ENCODE measurements around the gene CRY2. TPM values are rescaled to one million over a fixed set of nuclear protein-coding genes. Genes with fewer than 3 reads are reported as not detected.

CRY2 gene
- total RNA-seq, 1 donor from 2014 or later, result 33.8 TPM

- H3K9me3 Mint-ChIP-seq, result no peaks in the 10 kb centered on the region
- H3K4me3 Mint-ChIP-seq, result no peak overlapping the region
- H3K27me3 Mint-ChIP-seq (ENCODE audit: low read depth), result no peaks in the 10 kb centered on the region
- DNase-seq (ENCODE audit: low spot score in 2 of 2, unreplicated experiment in 2 of 2), result no peak
- H3K36me3 Mint-ChIP-seq, result peaks cover 22% of the 10 kb centered on the region
- H3K27ac Mint-ChIP-seq, result peak overlapping the region; percentile 47
- H3K4me1 Mint-ChIP-seq, result peaks cover 4% of the 10 kb centered on the region
- TF ChIP-seq CTCF (IDR thresholded peaks at IDR 0.05; ENCODE audit: unreplicated experiment), result no peak
These were observed 84.9 kb downstream of the CRY2 start for GRCh38 chr11:45932217-45932616.

Other genes starting within 250 kb of the CRY2 start
- 1.0 to 1.6 TPM (median 1.4 TPM) in 3 replicates for gene CHST1, start 181.9 kb upstream of the CRY2 start, total RNA-seq
- 13.2 to 14.6 TPM (median 14.5 TPM) in 3 replicates for gene SLC35C1, start 42.3 kb upstream of the CRY2 start, total RNA-seq
- 11.5 to 13.8 TPM (median 12.7 TPM) in 3 replicates for gene MAPK8IP1, start 38.2 kb downstream of the CRY2 start, total RNA-seq
- 2.3 to 3.9 TPM (median 3.4 TPM) in 3 replicates for gene FREY1, start 59.8 kb downstream of the CRY2 start, total RNA-seq
- 19.8 to 23.1 TPM (median 20.7 TPM) in 3 replicates for gene PEX16, start 70.4 kb downstream of the CRY2 start, total RNA-seq
- 5.0 to 6.0 TPM (median 5.2 TPM) in 3 replicates for gene LARGE2, start 75.2 kb downstream of the CRY2 start, total RNA-seq